HepG2 (cell line): ENCODE measurements around the gene CBX7. TPM values are rescaled to one million over a fixed set of nuclear protein-coding genes. Genes with fewer than 3 reads are reported as not detected.

Experiments
- ETV5 ChIP-seq: IDR thresholded peaks from 2 replicates; pipeline ENCODE4 v1.6.1; 2018; ENCODE audit warnings: missing biosample characterization, missing genetic modification reagents, inconsistent platforms, borderline replicate concordance
- KLF15 ChIP-seq: sonication (generic); formaldehyde crosslinking; IDR thresholded peaks from 2 replicates; pipeline ENCODE4 v1.8.1; 2023; ENCODE audit warnings: borderline replicate concordance, mild to moderate bottlenecking, inconsistent platforms, missing genetic modification reagents, mixed read lengths
- MAZ ChIP-seq, 2 experiments: sonication (generic) in 1 of 2; formaldehyde crosslinking in 1 of 2; IDR thresholded peaks; 2 replicates each; pipeline versions ENCODE4 v1.5.0 to v1.6.1; 2012 to 2020; ENCODE audit warnings: low read depth in 2 of 2, mild to moderate bottlenecking in 2 of 2, borderline replicate concordance in 1 of 2, improper control_type of control experiment in 1 of 2, low read length in 1 of 2, missing genetic modification reagents in 1 of 2, moderate library complexity in 1 of 2
- NFYB ChIP-seq: sonication (generic); formaldehyde crosslinking; IDR thresholded peaks from 2 replicates; pipeline ENCODE4 v1.4.0; 2020; ENCODE audit warnings: missing genetic modification reagents
- NONO ChIP-seq, 2 experiments: fragments of 450-650 bp in 1 of 2; sonication (generic) in 1 of 2; formaldehyde crosslinking in 1 of 2; IDR thresholded peaks in 1 of 2; conservative IDR thresholded peaks in 1 of 2; 2 replicates each; pipeline versions ENCODE4 v1.6.1 to v1.8.0; 2017 to 2022; ENCODE audit warnings: mild to moderate bottlenecking in 1 of 2, missing genetic modification reagents in 1 of 2, moderate library complexity in 1 of 2
- NR2F2 ChIP-seq: IDR thresholded peaks from 2 replicates; pipeline ENCODE4 v1.6.1; 2012; ENCODE audit warnings: low read depth, inconsistent platforms, borderline replicate concordance
- RFX3 ChIP-seq: IDR thresholded peaks from 2 replicates; pipeline ENCODE4 v1.6.1; 2016; ENCODE audit warnings: missing biosample characterization, missing genetic modification reagents
- SP1 ChIP-seq, 2 experiments: fragments of 450-650 bp in 1 of 2; sonication (generic) in 1 of 2; formaldehyde crosslinking in 1 of 2; IDR thresholded peaks; 2 replicates each; pipeline versions ENCODE4 v1.4.0 to v1.6.1; 2016 to 2020; ENCODE audit warnings: missing genetic modification reagents in 1 of 2
- TAF1 ChIP-seq: sonication (generic); formaldehyde crosslinking; IDR thresholded peaks from 2 replicates; pipeline ENCODE4 v1.4.0; 2020; ENCODE audit warnings: missing genetic modification reagents
- TBX2 ChIP-seq: sonication (generic); formaldehyde crosslinking; IDR thresholded peaks from 2 replicates; pipeline ENCODE4 v1.5.0; 2020; ENCODE audit warnings: missing genetic modification reagents, mild to moderate bottlenecking, borderline replicate concordance
- ZKSCAN5 ChIP-seq: sonication (generic); formaldehyde crosslinking; IDR thresholded peaks from 2 replicates; pipeline ENCODE4 v1.5.1; 2020; ENCODE audit warnings: mild to moderate bottlenecking, missing genetic modification reagents
- ZNF432 ChIP-seq: sonication (generic); formaldehyde crosslinking; IDR thresholded peaks from 2 replicates; pipeline ENCODE4 v1.5.0; 2020; ENCODE audit warnings: missing genetic modification reagents, mild to moderate bottlenecking, borderline replicate concordance
- ZNF563 ChIP-seq: sonication (generic); formaldehyde crosslinking; IDR thresholded peaks from 2 replicates; pipeline ENCODE4 v1.8.0; 2022; ENCODE audit warnings: mild to moderate bottlenecking, moderate library complexity, missing genetic modification reagents
- ZSCAN30 ChIP-seq: sonication (generic); formaldehyde crosslinking; IDR thresholded peaks from 2 replicates; pipeline ENCODE4 v1.5.0; 2020; ENCODE audit warnings: mild to moderate bottlenecking, missing genetic modification reagents
- polyA plus RNA-seq, 8 experiments: library from polyadenylated mRNA; depleted of rRNA in 3 of 8; stranded (reverse) in 7 of 8; unstranded in 1 of 8; fragments of >200 nt; fragmentation: Illumina TruSeq in 4 of 8; extraction: Trizol in 4 of 8; gene quantifications; 2 replicates each; pipeline versions ENCODE4 v1.2.1 to v1.2.3, GENCODE V29; 2011 to 2016; ENCODE audit warnings: low read depth in 4 of 8, missing spikeins in 1 of 8, mixed read lengths in 1 of 8; ENCODE audit not compliant: insufficient read depth in 1 of 8
- total RNA-seq, 5 experiments: library from RNA; depleted of rRNA; stranded (reverse); fragments of >200 nt; fragmentation: Illumina TruSeq; extraction: Trizol; gene quantifications; 2 replicates each; pipeline ENCODE4 v1.2.3, GENCODE V29; 2016; ENCODE audit warnings: low read depth in 1 of 5
- TF ChIP-seq, protein P1 (sequence below): sonication (generic); formaldehyde crosslinking; IDR thresholded peaks from 2 replicates; pipeline ENCODE4 v1.5.1; 2020; ENCODE audit warnings: mild to moderate bottlenecking, missing genetic modification reagents, moderate library complexity
- TF ChIP-seq, protein P2 (sequence below): sonication (generic); formaldehyde crosslinking; IDR thresholded peaks from 2 replicates; pipeline ENCODE4 v1.5.1; 2020; ENCODE audit warnings: missing genetic modification reagents, mild to moderate bottlenecking, borderline replicate concordance
- TF ChIP-seq, protein P3 (sequence below): sonication (generic); formaldehyde crosslinking; IDR thresholded peaks from 2 replicates; pipeline ENCODE4 v1.8.1; 2023; ENCODE audit warnings: mild to moderate bottlenecking, inconsistent platforms, moderate library complexity, missing genetic modification reagents, borderline replicate concordance
- TF ChIP-seq, protein P4 (sequence below): sonication (generic); formaldehyde crosslinking; IDR thresholded peaks from 2 replicates; pipeline ENCODE4 v1.8.0; 2022; ENCODE audit warnings: missing genetic modification reagents, mild to moderate bottlenecking, inconsistent platforms, borderline replicate concordance
- TF ChIP-seq, protein P5 (sequence below): sonication (generic); formaldehyde crosslinking; IDR thresholded peaks from 2 replicates; pipeline ENCODE4 v1.5.0; 2020; ENCODE audit warnings: missing genetic modification reagents

CBX7 gene
- total and polyA plus RNA-seq, 2 of the 13 experiments (the other 11 are each of a cell fraction or from before 2014, with no cell fraction given): 0.35 to 4.9 TPM

DNA sequence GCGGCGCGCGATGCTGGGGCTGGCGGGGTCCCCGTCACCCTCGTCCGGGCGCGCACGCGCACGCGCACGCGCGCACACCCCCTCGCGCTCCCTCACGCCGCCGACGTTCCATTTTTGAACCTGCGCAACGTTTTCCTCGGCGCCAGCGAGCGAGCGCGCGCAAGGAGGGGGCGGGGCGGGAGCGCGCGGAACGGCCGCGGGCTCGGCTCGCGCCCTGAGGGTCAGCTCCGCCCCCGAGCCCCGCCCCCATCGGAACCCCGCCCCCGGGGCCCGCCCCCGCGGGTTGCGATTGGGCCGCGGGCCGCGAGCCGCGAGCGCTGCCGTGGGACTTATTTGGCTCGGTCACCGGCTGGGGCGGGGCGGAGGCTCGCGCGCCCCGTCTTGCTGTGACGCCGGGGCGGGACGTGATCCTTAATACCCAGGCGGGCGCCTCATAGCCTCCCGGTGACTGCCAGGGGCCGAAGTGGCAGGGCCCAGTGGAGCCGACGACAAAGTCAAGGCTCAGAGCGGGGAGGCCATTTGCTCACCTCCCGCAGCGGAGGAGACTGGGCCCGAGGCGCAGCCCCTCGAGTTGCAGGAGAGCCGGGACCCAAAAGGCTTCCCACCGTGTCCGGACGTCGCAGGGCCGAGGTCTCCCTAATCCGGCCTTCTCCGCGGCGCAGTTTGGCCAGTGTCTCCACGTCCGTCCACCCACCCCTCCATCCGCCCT, at the start of gene CBX7 (continued):
- TF ChIP-seq SP1 (IDR thresholded peaks at IDR 0.05) (no peak), SP1 (CRISPR knock-in tag; IDR thresholded peaks at IDR 0.05) (peak; percentile 56), TAF1 (CRISPR knock-in tag) (0 out of 2 replicates have a peak, but pooled peaks have one; percentile 15), NFYB (CRISPR knock-in tag) (peak; percentile 34; the same call in 1 of the 2 replicates), ZNF563 (CRISPR knock-in tag) (peak; percentile 52; the same call in 1 of the 2 replicates), NONO (IDR thresholded peaks at IDR 0.05) (no peak), NONO (CRISPR knock-in tag; conservative IDR thresholded peaks at IDR 0.05) (no peak), NR2F2 (no peak), ZKSCAN5 (peak; percentile 78), MAZ (IDR thresholded peaks at IDR 0.05; ENCODE audit: borderline replicate concordance, low read depth, low read length) (peak; percentile 34; the same call in 1 of the 2 replicates), MAZ (CRISPR knock-in tag; IDR thresholded peaks at IDR 0.05; ENCODE audit: low read depth) (peak; percentile 56; the same call in 1 of the 2 replicates), ZNF432 (no peak), TBX2 (CRISPR knock-in tag) (peak; percentile 48; the same call in 1 of the 2 replicates), RFX3 (CRISPR knock-in tag) (no peak), ZSCAN30 (CRISPR knock-in tag) (no peak), ETV5 (CRISPR knock-in tag) (0 out of 2 replicates have a peak, but pooled peaks have one; percentile 19), KLF15 (CRISPR knock-in tag) (no peak)
- TF ChIP-seq, protein P1, sequence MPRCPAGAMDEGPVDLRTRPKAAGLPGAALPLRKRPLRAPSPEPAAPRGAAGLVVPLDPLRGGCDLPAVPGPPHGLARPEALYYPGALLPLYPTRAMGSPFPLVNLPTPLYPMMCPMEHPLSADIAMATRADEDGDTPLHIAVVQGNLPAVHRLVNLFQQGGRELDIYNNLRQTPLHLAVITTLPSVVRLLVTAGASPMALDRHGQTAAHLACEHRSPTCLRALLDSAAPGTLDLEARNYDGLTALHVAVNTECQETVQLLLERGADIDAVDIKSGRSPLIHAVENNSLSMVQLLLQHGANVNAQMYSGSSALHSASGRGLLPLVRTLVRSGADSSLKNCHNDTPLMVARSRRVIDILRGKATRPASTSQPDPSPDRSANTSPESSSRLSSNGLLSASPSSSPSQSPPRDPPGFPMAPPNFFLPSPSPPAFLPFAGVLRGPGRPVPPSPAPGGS: no peak; the same call in 1 of the 2 replicates
- TF ChIP-seq, protein P2, sequence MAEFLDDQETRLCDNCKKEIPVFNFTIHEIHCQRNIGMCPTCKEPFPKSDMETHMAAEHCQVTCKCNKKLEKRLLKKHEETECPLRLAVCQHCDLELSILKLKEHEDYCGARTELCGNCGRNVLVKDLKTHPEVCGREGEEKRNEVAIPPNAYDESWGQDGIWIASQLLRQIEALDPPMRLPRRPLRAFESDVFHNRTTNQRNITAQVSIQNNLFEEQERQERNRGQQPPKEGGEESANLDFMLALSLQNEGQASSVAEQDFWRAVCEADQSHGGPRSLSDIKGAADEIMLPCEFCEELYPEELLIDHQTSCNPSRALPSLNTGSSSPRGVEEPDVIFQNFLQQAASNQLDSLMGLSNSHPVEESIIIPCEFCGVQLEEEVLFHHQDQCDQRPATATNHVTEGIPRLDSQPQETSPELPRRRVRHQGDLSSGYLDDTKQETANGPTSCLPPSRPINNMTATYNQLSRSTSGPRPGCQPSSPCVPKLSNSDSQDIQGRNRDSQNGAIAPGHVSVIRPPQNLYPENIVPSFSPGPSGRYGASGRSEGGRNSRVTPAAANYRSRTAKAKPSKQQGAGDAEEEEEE (CRISPR knock-in tag): no peak
- TF ChIP-seq, protein P3, sequence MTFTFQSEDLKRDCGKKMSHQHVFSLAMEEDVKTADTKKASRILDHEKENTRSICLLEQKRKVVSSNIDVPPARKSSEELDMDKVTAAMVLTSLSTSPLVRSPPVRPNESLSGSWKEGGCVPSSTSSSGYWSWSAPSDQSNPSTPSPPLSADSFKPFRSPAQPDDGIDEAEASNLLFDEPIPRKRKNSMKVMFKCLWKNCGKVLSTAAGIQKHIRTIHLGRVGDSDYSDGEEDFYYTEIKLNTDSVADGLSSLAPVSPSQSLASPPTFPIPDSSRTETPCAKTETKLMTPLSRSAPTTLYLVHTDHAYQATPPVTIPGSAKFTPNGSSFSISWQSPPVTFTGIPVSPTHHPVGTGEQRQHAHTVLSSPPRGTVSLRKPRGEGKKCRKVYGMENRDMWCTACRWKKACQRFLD (CRISPR knock-in tag): 0 out of 2 replicates have a peak, but pooled peaks have one; percentile 57
- TF ChIP-seq, protein P4, sequence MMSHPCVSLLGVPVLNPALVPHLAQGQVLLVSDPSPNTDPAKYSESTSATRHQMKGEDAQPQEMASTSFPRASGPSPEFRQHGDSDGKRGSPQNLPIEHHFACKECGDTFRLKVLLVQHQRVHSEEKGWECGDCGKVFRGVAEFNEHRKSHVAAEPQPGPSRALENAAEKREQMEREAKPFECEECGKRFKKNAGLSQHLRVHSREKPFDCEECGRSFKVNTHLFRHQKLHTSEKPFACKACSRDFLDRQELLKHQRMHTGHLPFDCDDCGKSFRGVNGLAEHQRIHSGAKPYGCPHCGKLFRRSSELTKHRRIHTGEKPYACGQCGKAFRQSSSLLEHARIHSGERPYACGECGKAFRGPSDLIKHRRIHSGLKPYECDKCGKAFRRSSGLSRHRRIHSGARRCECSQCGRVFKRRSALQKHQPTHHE: no peak
- TF ChIP-seq, protein P5, sequence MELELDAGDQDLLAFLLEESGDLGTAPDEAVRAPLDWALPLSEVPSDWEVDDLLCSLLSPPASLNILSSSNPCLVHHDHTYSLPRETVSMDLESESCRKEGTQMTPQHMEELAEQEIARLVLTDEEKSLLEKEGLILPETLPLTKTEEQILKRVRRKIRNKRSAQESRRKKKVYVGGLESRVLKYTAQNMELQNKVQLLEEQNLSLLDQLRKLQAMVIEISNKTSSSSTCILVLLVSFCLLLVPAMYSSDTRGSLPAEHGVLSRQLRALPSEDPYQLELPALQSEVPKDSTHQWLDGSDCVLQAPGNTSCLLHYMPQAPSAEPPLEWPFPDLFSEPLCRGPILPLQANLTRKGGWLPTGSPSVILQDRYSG (CRISPR knock-in tag): no peak
